ENCODE results near the gene UBE2G2. TPM values are rescaled to one million over a fixed set of nuclear protein-coding genes. Genes with fewer than 3 reads are reported as not detected.

Gene UBE2G2
- total RNA-seq, 1 experiment from 2014 or later: 91.3 TPM

DNA sequence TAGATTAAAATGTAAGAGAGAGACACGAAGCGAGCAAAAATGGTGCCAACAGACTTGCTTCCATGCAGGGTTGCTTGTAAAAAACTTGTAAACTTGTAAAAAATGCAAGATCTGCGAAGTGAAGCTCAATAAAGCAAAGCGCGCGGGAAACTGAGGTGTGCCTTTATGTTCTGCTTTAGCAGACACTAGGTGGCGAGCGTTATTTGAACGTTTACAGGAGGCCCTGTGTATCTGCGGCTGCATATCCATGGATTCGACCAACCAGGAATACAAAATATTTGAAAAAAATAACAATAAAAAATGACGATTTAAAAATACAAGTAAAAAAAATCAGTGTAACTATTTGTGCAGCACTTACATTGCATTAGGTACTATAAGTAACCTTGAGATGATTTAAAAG, 1.5 kb downstream of the UBE2G2 start:
- intact Hi-C loops (cut with micrococcal nuclease; ENCODE audit: unreplicated experiment): loop anchor here (1.0 kb wide), 1 partner anchor 75 kb away; no protein-coding TSS in a partner anchor
- no TSS peak for BruUV-seq (replicated peaks)
- POLR2A ChIA-PET: interaction anchor here (4.5 kb wide), 1 partner anchor 74 kb away, joined by 24 read pairs; the partner anchor contains the start of gene PTTG1IP
- Mint-ChIP-seq H3K9me3 (ENCODE audit: unreplicated experiment) (no peaks in the 10 kb centered on the region), H3K4me1 (ENCODE audit: low read depth, unreplicated experiment) (peaks cover 14% of the 10 kb centered on the region), H3K4me3 (ENCODE audit: unreplicated experiment) (peak overlapping the region; percentile 84), H3K27ac (ENCODE audit: unreplicated experiment) (no peak overlapping the region), H3K36me3 (ENCODE audit: insufficient read depth, unreplicated experiment) (peaks cover 83% of the 10 kb centered on the region), H3K27me3 (ENCODE audit: insufficient read depth, unreplicated experiment) (no peaks in the 10 kb centered on the region)
- Histone ChIP-seq H3K36me3 (ENCODE audit: control insufficient read depth, insufficient read depth, low read length) (no peaks in the 10 kb centered on the region; the same call in 1 of the 2 replicates), H3K9me3 (no peaks in the 10 kb centered on the region), H3K4me3 (ENCODE audit: low read depth, low read length) (peak overlapping the region; percentile 72; the same call in 1 of the 2 replicates), H3K4me1 (peaks cover 22% of the 10 kb centered on the region), H3K27me3 (replicated peaks; ENCODE audit: control insufficient read depth, insufficient read depth, low read length) (no peaks in the 10 kb centered on the region)
- TF ChIP-seq, protein P1, sequence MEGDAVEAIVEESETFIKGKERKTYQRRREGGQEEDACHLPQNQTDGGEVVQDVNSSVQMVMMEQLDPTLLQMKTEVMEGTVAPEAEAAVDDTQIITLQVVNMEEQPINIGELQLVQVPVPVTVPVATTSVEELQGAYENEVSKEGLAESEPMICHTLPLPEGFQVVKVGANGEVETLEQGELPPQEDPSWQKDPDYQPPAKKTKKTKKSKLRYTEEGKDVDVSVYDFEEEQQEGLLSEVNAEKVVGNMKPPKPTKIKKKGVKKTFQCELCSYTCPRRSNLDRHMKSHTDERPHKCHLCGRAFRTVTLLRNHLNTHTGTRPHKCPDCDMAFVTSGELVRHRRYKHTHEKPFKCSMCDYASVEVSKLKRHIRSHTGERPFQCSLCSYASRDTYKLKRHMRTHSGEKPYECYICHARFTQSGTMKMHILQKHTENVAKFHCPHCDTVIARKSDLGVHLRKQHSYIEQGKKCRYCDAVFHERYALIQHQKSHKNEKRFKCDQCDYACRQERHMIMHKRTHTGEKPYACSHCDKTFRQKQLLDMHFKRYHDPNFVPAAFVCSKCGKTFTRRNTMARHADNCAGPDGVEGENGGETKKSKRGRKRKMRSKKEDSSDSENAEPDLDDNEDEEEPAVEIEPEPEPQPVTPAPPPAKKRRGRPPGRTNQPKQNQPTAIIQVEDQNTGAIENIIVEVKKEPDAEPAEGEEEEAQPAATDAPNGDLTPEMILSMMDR (IDR thresholded peaks at IDR 0.05; ENCODE audit: insufficient read depth in 1 of 2, low read depth in 1 of 2, low read length in 1 of 2, severe bottlenecking in 1 of 2, unreplicated experiment in 1 of 2): peak; percentile 29 to 57
- peak in 1 of 2 experiments; percentile 38 for DNase-seq
- CTCF ChIA-PET: interaction anchor here (0.9 kb wide), 1 partner anchor 132 kb away, joined by 5 read pairs; no protein-coding TSS in a partner anchor

DNA sequence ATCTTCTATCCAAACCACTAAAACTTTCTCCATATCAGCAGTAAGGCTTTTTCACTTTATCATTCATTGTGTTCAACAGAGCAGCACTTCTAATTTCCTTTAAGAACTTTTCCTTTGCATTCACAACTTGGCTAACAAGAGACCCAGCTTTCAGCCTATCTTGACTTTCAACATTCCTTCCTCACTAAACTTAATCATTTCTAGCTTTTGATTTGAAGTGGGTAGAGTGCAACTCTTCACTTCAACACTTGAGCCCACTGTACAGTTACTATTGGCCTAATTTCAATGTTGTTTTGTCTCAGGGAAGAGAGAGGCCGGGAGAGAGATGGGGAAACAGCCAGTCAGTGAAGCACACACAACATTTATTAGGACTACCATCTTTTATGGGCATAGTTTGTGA, 2.0 kb downstream of the UBE2G2 start:
- TF ChIP-seq, protein P1 (IDR thresholded peaks at IDR 0.05; ENCODE audit: insufficient read depth in 1 of 2, low read depth in 1 of 2, low read length in 1 of 2, severe bottlenecking in 1 of 2, unreplicated experiment in 1 of 2): no peak
- intact Hi-C loops (cut with micrococcal nuclease; ENCODE audit: unreplicated experiment): loop anchor here (1.0 to 10.0 kb wide), 2 partner anchors 76 to 285 kb away; no protein-coding TSS in a partner anchor
- Mint-ChIP-seq H3K9me3 (ENCODE audit: unreplicated experiment) (no peaks in the 10 kb centered on the region), H3K36me3 (ENCODE audit: insufficient read depth, unreplicated experiment) (peaks cover 79% of the 10 kb centered on the region), H3K27ac (ENCODE audit: unreplicated experiment) (no peak overlapping the region), H3K27me3 (ENCODE audit: insufficient read depth, unreplicated experiment) (no peaks in the 10 kb centered on the region), H3K4me3 (ENCODE audit: unreplicated experiment) (peak overlapping the region; percentile 84), H3K4me1 (ENCODE audit: low read depth, unreplicated experiment) (peaks cover 14% of the 10 kb centered on the region)
- Histone ChIP-seq H3K4me3 (ENCODE audit: low read depth, low read length) (no peak overlapping the region), H3K27me3 (replicated peaks; ENCODE audit: control insufficient read depth, insufficient read depth, low read length) (no peaks in the 10 kb centered on the region), H3K4me1 (peaks cover 22% of the 10 kb centered on the region), H3K36me3 (ENCODE audit: control insufficient read depth, insufficient read depth, low read length) (no peaks in the 10 kb centered on the region; the same call in 1 of the 2 replicates), H3K9me3 (no peaks in the 10 kb centered on the region)
- ChIA-PET POLR2A (interaction anchor here (4.5 kb wide), 1 partner anchor 74 kb away, joined by 24 read pairs; the partner anchor contains the start of gene PTTG1IP), CTCF (interaction anchor here (0.6 to 0.9 kb wide), 2 partner anchors 77 to 133 kb away, joined by 3 to 5 read pairs; no protein-coding TSS in a partner anchor)
- BruUV-seq (replicated peaks): no TSS peak
- DNase-seq: no peak

DNA sequence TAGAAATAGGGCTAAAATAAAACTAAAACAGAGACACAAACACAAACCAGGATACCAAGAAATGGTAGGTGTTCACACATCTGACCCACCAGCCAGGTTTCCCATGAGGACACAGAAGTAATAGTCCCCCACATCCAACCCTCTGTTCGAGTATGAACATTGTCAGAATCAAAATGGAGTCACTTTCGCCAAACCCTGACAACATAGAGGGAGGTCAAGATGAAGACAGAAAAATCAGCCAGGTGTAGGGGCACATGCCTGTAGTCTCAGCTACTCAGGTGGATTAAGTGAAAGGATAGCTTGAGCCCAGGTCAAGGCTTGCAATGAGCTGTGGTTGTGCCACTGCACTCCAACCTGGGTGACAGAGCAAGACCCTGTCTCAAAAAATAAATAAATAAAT, 3.8 kb downstream of the UBE2G2 start:
- intact Hi-C loops (cut with micrococcal nuclease; ENCODE audit: unreplicated experiment): loop anchor here (10.0 kb wide), 1 partner anchor 283 kb away; no protein-coding TSS in a partner anchor
- H3K36me3 Mint-ChIP-seq (ENCODE audit: insufficient read depth, unreplicated experiment): peaks cover 61% of the 10 kb centered on the region
- no peaks in the 10 kb centered on the region for H3K9me3 Mint-ChIP-seq (ENCODE audit: unreplicated experiment)
- no peaks in the 10 kb centered on the region for H3K27me3 ChIP-seq (replicated peaks; ENCODE audit: control insufficient read depth, insufficient read depth, low read length)
- H3K4me1 ChIP-seq: peaks cover 28% of the 10 kb centered on the region
- no peak overlapping the region for H3K27ac Mint-ChIP-seq (ENCODE audit: unreplicated experiment)
- POLR2A ChIA-PET: no interaction called here
- TF ChIP-seq, protein P1 (IDR thresholded peaks at IDR 0.05; ENCODE audit: insufficient read depth in 1 of 2, low read depth in 1 of 2, low read length in 1 of 2, severe bottlenecking in 1 of 2, unreplicated experiment in 1 of 2): no peak
- no peak overlapping the region for H3K4me3 ChIP-seq (ENCODE audit: low read depth, low read length)
- peaks cover 24% of the 10 kb centered on the region for H3K4me1 Mint-ChIP-seq (ENCODE audit: low read depth, unreplicated experiment)
- H3K9me3 ChIP-seq: no peaks in the 10 kb centered on the region
- no peaks in the 10 kb centered on the region for H3K27me3 Mint-ChIP-seq (ENCODE audit: insufficient read depth, unreplicated experiment)
- peaks cover under 1% of the 10 kb centered on the region for H3K36me3 ChIP-seq (ENCODE audit: control insufficient read depth, insufficient read depth, low read length)
- DNase-seq: no peak
- CTCF ChIA-PET: interaction anchor here (0.5 to 0.6 kb wide), 2 partner anchors 100 to 134 kb away, joined by 5 to 7 read pairs; no protein-coding TSS in a partner anchor
- H3K4me3 Mint-ChIP-seq (ENCODE audit: unreplicated experiment): no peak overlapping the region
- BruUV-seq (replicated peaks): no TSS peak
